Femur (tissue), 1 donor: Measurements from ENCODE around the gene C6orf62.
"Not testable (repeated sequence)": the region's sequence is repeated elsewhere in the genome, so short reads cannot be mapped to it uniquely, and the experiment has no call there.

Experiments used
- DNase-seq: peaks from one replicate; pipeline ENCODE4 v3.0.0-alpha.2; 2017

Gene C6orf62

DNA sequence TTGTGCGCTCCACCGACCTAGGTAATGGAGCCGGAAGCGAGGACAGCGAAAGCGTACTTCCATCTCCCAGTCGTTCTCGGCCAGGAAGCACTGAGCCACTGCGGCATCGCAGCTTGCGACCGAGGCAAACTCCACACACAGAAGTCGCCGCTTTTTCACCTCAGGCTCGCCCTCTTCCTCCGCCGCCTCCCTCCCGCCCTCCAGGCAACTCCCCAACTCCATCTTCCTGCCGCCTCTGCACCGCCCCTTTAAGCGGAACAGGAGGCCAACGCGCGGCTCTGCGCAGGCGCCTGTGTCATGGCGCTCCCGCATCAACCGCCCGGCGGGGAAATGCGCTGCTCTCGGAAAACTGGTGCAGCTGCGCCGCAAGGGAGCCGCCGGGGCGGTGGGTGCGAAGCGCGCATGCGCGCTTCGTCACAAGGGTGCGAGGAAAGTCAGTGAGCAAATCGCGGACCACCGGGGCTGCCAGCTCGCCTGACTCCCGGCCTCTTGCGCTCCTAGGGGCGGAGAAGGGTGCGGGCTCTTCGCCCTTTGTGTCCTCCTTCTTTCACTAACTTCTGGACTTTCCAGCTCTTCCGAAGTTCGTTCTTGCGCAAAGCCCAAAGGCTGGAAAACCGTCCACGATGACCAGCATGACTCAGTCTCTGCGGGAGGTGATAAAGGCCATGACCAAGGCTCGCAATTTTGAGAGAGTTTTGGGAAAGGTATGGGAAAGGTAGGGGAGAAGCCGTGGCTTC, 52.1 kb downstream of the C6orf62 start, which contains the start of the genes ACOT13 and TDP2:
TSS of gene ACOT13 (plus strand) at position 437 of the 737 bp plus-strand sequence. CDS start at position 624, 187 bp downstream.
TSS of gene TDP2 (minus strand) at position 259 of the 737 bp plus-strand sequence. CDS start at position 222, 37 bp downstream.
- DNase-seq, result peak; percentile 98

GRCh38 chr6:24666097-24666640, 52.8 kb downstream of the C6orf62 start:
- no peak for DNase-seq

DNA sequence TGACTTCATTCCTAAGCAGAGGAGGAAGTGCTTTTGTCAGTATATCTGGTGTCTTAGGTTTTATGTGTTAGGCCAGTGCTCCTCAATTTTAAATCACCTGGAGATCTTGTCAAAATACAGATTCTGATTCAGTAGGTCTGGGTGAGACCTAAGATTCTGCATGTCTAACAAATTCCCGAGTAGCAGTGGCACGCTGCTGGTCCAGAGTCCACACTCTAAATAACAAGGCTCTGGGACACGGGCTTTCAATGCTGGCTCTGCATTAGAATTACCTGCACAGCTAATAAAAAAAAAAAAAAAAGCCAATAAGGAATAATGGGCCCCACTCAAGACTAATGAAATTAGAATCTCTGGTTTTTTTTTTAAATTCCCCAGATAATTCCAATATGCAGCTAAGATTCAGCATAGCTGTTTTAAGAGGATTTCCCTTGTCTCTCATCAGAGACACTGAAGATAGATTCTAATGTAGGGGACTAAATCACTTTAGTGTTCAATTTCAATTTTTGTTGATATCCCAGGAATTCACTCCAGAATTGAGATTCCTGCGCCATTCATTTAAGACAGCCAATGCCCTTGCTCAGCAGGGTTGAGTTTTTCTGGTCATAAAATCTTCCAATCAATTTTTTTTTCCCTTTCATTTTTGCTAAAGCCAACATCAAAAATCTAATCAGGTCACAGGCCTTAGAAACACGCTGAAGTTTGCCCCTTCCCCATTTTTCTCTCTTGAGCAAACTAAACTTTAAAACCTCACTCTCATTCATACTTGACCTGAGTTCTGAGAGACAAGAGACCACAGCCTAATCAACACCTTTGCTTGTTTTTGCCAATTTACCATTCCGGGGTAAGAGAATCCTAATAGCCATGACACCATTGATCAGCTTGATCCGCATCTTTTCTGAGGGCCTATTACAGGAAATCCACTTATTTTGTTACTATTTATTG, 54.6 kb downstream of the C6orf62 start:
- DNase-seq, result no peak

DNA sequence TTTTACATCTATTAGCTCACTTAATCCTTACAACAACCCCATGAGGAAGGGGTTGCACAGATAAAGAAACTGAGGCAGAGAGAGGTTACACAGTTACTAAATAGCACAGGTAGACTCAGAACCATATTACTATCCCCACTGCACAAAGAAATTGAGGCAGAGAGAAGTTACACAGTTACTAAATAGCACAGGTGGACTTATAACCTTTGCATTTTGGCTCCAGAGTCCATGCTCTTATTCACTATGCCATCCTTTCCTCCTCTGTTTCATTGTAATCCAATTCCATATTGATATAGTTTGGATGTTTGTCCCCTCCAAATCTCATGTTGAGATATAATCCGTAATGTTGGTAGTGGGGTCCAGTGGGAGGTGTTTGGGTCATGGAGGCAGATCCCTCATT, 55.8 kb downstream of the C6orf62 start:
- DNase-seq, result no peak

- DNase-seq, result no peak
These were observed 56.7 kb downstream of the C6orf62 start for GRCh38 chr6:24662236-24662635.

DNA sequence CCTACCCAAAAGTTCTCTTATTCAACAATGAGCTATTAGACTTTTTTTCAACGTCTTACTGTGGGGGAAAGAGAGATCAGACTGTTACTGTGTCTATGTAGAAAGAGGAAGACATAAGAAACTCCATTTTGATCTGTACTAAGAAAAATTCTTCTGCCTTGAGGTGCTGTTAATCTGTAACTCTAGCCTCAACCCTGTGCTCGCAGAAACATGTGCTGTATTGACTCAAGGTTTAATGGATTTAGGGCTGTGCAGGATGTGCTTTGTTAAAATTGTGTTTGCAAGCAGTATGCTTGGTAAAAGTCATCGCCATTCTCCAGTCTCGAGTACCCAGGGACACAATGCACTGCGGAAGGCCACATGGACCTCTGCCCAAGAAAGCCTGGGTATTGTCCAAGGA, 57.2 kb downstream of the C6orf62 start:
- not testable (repeated sequence) for DNase-seq

DNA sequence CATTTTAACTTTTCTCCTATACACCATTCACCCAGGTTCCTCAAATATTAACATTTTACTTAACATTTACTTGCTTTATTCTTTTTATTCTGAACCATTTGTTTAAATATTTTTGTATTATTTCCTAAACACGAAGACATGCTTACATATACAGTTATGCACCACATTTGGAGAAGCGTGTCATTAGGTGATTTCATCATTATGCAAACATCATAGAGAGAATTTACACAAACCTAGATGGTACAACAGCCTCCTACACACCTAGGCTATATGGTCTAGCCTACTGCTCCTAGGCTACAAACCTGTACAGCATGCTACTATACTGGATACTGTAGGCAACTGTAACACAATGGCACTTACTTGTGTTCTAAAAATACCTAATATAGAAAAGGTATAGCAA, 58.8 kb downstream of the C6orf62 start:
- DNase-seq, result no peak

DNA sequence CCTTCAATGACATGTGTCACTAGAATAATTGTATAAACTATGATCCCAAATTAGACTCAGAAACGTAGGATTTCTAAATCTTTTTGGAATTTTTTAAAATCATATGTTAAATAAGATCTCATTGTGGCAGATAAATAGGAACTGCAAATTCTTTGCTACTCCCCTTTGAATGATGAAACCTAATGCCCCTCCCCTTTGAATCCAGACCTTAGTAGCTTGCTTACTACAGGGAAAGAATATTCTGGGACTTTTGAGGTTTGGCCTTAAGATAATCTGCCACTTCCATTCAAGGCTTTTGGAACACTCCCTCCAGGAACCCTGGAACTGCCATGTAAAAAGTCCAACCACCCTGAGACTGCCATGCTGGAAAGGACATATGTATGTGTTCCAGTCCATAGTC, 59.4 kb downstream of the C6orf62 start:
- DNase-seq, result no peak

GRCh38 chr6:24658573-24659560, 60.1 kb downstream of the C6orf62 start:
- DNase-seq, result no peak

DNA sequence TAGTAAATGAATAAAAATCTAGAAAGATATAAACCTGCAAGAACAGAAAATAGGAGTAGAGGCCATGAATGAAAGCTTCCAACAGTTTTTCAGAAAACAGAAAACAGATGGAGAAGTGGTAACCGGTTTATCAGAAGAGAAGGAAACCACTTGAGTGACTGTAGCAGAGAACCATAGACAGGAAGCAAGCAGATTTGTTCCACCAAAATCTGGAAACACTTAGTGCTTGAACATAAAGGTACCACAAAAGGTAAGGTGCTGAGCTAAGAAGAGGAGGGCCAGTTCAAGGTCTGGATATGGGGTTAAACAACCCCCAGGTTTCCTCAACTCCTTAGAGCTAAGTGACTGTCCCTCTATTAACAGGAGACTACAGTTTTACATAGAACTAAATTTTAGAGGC, 63.7 kb downstream of the C6orf62 start:
- no peak for DNase-seq
